MV-4-11 (cell line): ENCODE measurements around the gene PLK3.
A peak's percentile ranks its signal among the peaks of the same experiment; 100 is the strongest.
"Not testable (repeated sequence)": the region's sequence is repeated elsewhere in the genome, so short reads cannot be mapped to it uniquely, and the experiment has no call there.

Experiments used
- DNase-seq: peaks from one replicate; lab custom pipeline; 2025; lab: John Stamatoyannopoulos, UW

Gene PLK3

DNA sequence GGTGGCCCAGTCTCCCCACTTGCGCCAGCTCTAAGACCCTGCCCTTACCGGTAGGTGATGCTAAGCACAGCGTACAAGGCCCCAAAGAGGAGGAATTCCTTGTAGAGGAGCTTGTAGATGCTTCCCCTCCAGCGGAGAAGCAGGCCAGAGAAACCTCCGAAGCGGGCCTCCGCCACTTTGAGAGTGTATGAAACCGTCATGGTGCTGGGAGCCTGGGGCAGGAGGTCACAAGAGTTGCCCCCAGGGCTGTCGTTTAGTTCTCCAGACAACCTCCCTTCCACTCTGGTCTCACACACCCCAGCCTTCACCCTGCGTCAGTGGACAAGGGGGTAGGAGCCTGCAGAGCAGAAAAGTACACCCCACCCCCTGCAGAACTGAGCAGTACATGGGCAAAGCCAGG, 12.7 kb upstream of the PLK3 start:
- DNase-seq = no peak

DNA sequence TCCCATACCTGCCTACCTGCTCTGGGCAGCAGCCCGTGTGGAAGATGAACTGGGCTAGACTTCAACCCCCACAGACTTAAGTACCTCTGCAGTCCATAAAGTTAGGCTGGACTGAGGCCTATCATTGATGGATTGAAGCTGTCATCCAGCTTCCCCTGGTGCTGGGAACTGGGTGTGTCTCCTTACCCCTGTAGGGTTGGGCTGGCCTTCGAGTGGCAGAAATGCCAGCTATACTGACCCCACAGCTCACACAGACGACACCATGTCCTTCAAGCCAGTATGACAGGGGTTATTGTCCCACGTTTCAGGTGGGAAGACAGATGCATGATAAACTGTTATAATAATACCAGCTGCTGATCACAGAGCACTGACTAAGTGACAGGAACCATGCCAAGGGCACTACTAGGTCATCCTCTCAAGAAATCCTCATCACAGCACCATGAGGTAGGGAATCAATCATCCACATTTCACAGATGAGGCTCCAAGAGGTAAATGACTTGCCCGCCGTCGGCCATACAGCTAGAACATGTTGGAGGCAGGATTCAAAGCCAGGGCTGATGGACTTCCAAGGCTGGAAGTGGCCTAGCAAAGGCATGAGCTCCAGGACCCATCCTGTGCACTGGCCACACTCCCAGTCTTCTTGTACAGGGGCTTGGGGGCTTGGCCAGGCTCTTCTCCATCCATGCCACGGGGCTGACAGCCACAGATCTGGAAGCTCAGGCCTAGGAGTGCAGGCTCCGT, 11.9 kb upstream of the PLK3 start, which contains the start of gene BEST4:
Gene BEST4 (minus strand): TSS at position 51 of the 741 bp plus-strand sequence. CDS start 465 bp downstream, outside the sequence.
- no peak for DNase-seq

DNA sequence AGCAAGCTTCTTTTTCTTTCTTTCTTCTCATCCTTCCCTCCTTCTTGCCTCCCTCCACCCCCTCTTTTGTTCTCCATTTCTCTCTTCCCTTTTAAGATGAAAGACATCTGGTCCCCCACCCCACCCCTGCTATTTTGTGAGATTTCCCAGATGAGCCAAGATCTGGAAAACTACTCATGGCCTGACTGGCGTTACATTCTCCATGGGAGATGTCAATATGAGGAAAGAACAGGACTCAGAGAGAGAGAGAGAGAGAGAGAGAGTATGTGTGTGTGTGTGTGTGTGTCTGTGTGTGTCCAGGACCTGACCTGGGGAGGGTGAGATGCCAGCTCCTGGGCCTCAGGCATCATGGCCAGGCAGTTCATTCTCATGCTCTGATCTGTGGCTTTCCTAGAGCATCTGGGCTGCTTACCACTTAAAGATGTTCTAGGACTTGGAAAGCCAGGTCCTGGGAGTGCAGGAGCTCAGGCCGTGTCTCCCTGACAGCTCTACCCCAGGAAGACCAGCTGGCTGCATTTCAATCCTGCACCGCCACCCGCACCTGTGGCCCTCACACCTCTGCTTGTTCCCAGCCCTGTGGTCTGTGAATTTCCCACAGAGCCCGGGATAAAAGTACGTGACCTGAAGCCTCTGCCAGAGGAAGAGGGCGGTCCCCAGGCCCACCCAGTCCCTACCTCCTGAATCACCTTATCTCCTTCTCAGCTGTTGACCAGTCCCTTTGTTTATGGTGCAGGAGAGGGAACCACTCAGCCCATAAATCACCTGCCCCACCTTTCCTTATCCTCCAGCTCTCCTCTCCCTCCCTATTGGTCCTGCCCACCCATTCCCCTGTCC, 9.0 kb upstream of the PLK3 start:
- no peak for DNase-seq

DNA sequence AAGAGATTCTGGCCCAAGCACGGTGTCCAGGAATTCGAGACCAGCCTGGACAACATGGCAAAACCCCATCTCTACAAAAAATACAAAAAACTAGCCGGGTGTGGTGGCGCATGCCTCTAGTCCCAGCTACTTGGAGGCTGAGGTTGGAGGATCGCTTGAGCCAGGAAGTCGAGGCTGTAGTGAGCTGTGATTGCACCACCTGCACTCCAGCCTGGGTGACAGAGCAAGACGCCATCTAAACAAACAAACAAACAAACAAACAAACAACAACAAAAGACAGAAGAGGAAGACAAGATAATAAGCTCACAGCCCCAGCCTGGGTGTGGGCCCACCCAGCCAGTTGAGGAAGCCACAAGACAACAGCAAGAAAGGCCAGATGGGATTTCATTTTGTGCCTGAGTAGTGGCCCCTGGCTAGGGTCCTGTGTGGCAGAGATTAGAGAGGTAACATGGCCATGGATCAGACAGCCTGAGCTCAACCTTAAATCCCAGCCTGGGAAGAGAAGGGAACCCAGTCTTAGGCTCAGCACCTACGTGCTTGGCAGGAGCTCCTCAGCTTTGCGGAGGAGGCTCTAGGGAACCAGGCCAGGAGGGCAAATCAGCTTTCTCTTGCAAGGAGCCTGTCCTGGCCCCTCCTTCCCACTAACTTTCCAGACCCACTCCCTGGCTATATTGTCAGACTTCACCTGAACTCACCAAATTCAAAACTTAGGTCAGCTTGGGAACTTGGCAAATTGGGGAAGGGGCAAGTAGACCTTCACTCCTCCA, 7.3 kb upstream of the PLK3 start:
- DNase-seq = no peak

DNA sequence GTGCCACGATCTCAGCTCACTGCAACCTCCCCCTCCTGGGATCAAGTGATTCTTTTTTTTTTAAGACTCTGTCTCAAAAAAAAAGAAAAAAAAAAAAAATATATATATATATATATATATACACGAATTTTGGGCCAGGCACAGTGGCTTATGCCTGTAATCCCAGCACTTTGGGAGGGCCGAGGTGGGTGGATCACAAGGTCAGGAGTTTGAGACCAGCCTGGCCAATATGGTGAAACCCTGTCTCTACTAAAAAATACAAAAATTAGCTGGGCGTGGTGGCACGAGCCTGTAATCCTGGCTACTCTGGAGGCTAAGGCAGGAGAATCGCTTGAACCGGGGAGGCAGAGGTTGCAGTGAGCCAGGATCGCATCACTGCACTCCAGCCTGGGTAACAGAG, 2.3 kb upstream of the PLK3 start:
- DNase-seq = not testable (repeated sequence)

DNA sequence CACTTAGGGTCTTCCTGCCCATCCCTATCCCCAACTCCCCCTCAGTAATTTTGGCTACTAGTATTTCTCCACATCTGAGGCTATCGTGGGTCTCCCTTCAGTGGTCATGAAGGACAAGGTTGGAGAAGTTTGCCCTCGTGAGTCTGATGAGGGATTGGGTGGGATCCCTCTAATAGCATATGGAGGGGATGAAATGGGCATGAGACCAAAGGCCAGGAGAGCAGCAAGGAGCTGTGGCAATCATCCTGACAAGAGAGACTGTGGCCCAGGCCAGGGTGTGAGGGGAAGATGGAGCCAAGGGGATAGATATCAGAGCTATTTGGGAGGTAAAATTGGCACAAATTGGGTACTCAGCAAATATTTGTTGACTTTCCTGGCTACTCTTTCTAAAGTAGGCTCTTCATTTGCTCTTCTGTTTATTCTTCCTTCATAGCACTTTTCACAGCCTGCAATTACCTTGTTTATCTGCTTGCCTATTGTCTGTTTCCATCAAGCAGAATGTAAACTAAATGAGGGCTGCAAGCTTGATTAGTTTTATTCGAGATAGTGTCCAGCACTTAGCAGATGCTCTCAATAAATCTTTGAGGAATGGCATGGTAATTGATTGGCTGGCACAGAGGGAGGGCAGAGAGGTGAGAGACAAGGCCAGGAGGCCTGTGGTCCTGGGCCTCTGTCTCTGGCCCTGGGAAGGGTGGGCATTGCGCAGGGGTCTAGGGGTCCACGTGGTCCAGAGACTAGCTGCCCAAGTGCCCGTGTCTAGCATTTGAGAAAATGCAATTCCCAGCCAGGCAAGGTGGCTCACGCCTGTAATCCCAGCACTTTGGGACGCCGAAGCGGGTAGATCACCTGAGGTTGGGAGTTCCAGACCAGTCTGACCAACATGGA, 1.5 kb upstream of the PLK3 start:
- DNase-seq = no peak

DNA sequence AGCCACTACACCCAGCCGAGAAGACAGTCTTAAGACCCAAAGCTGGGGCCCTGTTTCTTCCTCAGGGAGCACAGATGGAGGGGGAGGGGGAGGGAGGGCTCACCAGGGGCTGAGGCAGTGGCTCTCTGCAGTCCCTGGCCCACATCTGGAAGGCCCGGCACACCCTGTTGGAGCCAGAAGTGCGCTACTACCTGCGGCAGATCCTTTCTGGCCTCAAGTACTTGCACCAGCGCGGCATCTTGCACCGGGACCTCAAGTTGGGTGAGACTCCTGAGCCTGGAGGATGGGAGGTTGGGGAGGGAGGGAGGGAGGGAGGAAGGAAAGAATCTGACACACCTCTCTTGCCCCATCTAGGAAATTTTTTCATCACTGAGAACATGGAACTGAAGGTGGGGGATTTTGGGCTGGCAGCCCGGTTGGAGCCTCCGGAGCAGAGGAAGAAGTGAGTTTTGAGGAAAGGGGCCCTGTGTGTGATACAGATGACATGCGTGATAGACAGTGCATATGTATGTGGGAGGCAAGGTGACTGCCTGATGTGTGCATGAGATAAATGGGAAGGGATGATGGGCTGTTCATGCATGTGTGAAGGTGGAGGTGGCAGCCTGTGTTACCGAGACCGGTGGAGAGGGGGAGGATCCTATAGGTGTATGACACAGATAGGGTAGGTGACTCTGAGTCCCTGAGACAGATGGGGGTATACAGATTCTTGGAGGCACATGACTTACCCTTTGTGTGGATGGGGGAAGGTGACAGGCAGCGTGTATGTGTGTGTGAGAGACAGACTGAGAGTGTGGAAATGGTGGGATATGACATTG, 1.5 kb downstream of the PLK3 start:
- no peak for DNase-seq

DNA sequence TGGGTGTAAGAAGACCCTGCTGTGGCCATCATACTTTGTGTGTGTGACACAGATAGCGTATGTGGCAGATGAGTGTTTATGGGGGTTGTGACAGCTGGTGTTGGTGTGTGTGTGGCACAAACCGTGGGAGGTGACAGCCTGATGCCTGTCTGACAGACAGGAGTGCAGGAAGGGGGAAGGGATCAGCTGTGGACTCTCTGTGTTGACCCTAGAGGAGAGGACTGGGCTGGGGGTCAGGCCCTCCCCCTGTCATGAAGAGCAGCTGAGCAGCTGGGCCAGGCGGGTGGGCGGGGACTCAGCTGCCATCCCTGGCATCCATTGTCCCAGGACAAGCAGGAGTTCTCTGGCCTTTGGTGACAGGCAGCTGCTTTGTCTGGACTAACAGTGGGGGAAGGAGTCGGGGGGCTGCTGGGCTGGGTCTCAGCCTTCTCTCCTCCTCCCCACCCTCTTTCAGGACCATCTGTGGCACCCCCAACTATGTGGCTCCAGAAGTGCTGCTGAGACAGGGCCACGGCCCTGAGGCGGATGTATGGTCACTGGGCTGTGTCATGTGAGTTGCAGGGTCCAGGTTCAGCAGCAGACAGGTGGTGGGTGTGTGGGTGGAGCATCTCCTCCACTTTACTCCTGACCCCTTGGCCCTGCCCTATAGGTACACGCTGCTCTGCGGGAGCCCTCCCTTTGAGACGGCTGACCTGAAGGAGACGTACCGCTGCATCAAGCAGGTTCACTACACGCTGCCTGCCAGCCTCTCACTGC, 2.3 kb downstream of the PLK3 start:
- no peak for DNase-seq

DNA sequence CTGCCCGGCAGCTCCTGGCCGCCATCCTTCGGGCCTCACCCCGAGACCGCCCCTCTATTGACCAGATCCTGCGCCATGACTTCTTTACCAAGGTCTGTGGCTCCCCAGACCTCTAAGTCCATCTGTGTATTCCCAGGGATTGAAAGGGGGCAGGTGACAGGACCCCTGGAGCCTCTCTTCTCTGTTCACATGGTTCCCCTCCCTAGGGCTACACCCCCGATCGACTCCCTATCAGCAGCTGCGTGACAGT, 2.8 kb downstream of the PLK3 start:
- DNase-seq = no peak

DNA sequence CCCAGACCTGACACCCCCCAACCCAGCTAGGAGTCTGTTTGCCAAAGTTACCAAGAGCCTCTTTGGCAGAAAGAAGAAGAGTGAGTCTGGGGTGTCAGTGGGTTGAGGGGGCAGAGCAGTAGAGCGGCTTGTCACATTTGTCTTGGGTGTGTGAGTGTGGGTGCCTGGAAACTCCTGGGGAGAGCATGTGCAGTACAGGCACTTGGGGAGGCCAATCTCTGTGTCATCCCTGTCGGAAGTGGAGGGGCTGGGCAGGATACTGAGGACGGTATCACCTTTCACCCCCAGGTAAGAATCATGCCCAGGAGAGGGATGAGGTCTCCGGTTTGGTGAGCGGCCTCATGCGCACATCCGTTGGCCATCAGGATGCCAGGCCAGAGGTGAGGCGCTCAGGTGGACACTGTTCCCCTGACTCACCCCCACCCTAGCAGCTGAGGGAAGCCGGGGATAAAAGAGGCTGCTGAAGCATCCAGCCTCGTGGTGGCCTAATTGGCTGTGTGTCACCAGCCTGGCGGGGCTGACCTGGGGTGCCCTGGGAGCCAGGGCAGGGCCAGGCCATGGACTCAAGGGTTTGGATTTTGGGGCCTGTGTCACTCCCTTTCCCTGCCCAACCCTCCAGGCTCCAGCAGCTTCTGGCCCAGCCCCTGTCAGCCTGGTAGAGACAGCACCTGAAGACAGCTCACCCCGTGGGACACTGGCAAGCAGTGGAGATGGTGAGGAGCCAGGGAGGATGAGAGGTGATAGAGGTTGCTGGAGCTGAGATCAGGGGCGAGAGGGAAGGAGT, 3.3 kb downstream of the PLK3 start:
- DNase-seq = no peak

DNA sequence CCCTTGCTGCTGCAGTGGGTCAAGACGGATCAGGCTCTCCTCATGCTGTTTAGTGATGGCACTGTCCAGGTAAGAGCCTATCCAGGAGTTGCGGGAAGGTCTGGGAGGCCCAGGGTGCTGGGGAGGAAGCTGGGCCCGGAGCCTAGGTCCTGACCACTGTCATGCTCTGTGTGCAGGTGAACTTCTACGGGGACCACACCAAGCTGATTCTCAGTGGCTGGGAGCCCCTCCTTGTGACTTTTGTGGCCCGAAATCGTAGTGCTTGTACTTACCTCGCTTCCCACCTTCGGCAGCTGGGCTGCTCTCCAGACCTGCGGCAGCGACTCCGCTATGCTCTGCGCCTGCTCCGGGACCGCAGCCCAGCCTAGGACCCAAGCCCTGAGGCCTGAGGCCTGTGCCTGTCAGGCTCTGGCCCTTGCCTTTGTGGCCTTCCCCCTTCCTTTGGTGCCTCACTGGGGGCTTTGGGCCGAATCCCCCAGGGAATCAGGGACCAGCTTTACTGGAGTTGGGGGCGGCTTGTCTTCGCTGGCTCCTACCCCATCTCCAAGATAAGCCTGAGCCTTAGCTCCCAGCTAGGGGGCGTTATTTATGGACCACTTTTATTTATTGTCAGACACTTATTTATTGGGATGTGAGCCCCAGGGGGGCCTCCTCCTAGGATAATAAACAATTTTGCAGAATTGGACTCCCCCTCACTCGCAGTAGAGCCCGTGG, 5.3 kb downstream of the PLK3 start:
- no peak for DNase-seq

DNA sequence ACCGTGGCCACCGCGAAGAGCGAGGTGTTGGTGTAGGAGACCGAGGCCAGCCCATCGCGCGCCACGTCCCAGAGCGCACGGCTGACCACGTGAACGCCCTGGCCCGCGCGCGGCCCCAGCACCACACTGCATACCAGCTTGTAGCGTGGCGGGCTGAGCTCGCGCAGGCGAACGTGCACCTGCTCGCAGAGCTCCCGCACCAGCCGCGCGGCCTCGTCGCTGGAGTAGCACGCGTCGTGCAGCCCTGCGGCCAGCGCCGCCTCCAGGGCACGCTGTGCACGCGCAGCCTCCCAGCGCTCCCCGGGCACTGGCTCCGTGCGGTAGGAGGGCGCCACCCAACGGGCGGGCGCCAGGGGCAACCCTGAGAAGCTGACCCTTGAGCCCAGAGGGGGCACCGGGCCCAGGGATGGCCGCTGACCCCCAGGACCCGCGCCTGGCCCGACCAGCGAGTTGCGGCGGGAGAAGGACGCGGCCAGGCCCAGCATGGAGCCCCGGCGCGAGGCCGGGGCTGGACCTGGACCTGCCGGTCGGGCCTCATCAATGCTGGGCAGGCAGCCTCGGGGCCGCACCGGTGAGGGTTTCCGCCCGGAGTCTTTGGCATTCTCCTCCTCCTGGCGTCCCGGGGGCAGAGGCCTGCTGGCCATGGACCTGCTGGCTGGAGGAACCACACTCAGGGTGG, 6.0 kb downstream of the PLK3 start:
- no peak for DNase-seq

DNA sequence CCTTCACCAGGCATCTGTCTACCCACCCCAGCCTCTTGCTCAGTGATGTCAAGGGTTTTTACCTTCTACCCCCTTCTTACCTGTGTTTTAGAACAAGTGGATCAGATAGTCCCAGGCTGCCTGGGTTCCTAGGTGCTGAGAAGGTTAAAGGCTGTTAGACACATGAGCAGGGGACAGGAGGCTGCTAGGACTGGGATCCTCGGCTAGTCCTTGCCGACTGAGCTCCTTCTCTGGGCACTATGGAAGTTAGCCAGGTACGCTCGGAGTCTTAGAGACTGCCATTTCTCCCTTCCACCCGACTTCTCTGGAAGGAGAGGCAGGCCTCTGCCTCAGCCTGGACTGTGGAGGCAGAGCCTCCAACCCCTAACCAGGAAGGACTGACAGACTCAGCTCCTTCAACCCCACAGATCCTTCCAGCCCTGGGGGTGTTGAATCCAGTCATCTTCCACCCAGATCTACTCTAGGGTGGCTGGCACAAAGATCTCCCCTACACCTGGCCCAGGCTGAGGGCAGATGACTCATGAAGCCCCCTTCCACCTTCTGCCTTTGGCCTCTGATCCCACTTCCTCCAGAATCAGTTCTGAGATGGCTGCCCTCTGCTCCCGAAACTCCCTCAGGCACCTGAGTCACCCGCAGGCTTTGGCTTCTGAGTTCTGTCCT, 6.7 kb downstream of the PLK3 start, which contains the start of gene DYNLT4:
Gene DYNLT4 (minus strand): TSS at position 648 of the 660 bp plus-strand sequence. CDS start 683 bp downstream, outside the sequence.
- no peak for DNase-seq

DNA sequence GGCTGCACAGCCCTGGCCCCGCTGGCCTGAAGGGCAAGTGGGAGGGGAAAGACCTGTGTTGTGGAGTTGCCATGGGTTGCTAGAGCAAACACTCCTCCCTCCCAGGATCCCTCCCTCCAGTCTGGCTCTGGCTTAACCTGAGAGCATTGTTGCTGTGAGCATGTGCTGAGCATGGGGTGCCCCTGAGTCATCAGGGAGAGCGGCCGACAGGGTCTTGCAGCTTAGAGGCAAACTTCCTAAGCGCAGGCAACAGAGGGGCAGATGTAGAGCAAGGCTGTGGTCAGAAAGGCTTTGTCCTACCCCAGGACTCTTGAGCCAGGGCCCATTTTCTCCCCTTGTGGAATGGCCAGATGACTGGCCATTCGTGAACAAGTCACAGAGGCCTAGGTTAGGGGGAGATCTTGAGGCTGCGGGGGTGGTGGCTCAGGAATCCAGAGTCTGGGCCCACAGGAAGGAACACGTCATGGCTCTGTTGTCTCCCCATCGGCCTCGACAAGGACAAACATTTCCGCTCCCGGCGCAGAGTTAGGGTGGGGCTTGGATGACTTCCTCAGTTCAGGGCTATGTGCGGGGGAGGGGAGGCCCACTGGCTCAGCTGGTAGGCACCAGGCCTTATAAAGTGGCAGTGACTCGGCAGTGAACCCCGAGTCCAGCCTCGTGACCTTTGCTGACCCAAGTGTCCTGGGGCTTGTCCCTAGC, 7.3 kb downstream of the PLK3 start:
- peak; percentile 96 for DNase-seq

DNA sequence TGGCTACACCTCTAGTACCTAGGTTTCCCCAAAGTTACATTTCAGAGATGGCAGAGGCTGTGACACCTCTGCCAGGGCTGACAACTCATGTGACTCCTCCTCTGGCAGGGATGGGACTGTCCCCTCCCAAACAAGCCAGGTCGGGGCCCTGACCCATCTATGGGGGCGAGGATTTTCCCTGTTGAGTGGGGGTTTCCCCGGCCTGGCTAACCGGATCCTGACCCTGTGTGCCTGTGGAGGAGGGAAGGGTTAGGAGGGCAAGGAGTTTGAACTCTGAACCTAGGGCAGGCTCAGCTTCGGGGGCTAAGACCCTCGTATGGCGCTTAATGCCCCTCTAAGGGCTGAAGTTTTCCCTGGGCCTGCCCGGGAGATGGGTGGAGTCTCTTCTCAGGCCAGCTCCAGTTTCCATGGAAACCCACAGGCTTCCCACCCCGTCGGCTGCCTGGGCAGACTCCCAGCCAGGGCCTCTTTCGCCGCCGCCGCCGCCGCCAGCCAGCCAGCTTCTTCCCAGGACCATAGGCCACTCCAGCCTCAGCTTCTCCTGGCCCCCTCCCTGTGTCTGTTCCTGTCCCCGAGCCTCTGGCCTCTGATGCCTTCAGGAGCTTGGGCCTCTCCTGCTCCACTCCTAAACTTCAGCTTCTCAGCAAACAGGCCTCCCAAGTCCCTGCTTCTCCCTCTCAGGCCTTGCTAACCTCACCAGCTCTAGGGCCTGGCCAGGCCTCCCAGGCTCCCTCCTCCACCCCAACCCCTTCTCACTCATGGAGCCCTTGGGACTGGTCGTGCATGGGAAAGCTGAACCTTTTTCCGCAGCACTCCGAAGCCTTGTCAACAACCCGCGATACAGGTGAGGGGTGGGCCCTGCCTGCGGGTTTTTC, 8.1 kb downstream of the PLK3 start, which contains the start of gene BTBD19:
Gene BTBD19 (plus strand): TSS at position 461 of the 875 bp plus-strand sequence. CDS start 298 bp downstream, at position 759.
- DNase-seq = peak; percentile 32
